ENCODE results near the gene OLIG2.

The OLIG2 gene

GRCh38 chr21:33020558-33021100 lies 5.1 kb upstream of the OLIG2 start:
- no peak for DNase-seq

- DNase-seq = no peak
Measured at GRCh38 chr21:33021150-33021549, 4.6 kb upstream of the OLIG2 start.

- DNase-seq = no peak
Measured at GRCh38 chr21:33021667-33022066, 4.1 kb upstream of the OLIG2 start.

- DNase-seq = no peak
Measured at GRCh38 chr21:33022489-33022827, 3.3 kb upstream of the OLIG2 start.

GRCh38 chr21:33022828-33023573 lies 2.7 kb upstream of the OLIG2 start:
- DNase-seq = no peak

- DNase-seq = no peak
Measured at GRCh38 chr21:33023574-33024200, 2.0 kb upstream of the OLIG2 start.

GRCh38 chr21:33024201-33025103 lies 1.3 kb upstream of the OLIG2 start:
- DNase-seq = no peak

GRCh38 chr21:33025106-33025488 lies 638 bp upstream of the OLIG2 start:
- no peak for DNase-seq

- DNase-seq = no peak
Measured at GRCh38 chr21:33026443-33026858, 716 bp downstream of the OLIG2 start.

GRCh38 chr21:33026878-33027400 lies 1.2 kb downstream of the OLIG2 start:
- no peak for DNase-seq

- no peak for DNase-seq
Measured at GRCh38 chr21:33027401-33028286, 1.9 kb downstream of the OLIG2 start.

- DNase-seq = no peak
Measured at GRCh38 chr21:33028287-33028670, 2.5 kb downstream of the OLIG2 start.

- no peak for DNase-seq
Measured at GRCh38 chr21:33028773-33029384, 3.1 kb downstream of the OLIG2 start.

GRCh38 chr21:33029385-33029921 lies 3.7 kb downstream of the OLIG2 start:
- DNase-seq = no peak

- DNase-seq = no peak
Measured at GRCh38 chr21:33029975-33030461, 4.3 kb downstream of the OLIG2 start.

GRCh38 chr21:33030633-33031032 lies 4.9 kb downstream of the OLIG2 start:
- no peak for DNase-seq

- no peak for DNase-seq
Measured at GRCh38 chr21:33031152-33031911, 5.6 kb downstream of the OLIG2 start.

- no peak for DNase-seq
Measured at GRCh38 chr21:33032434-33033047, 6.8 kb downstream of the OLIG2 start.

- no peak for DNase-seq
Measured at GRCh38 chr21:33033094-33033951, 7.6 kb downstream of the OLIG2 start.

All from fibroblast of skin of right quadriceps (primary cell).